ENCODE data around the gene WDR81.
"Not testable (repeated sequence)": the region's sequence is repeated elsewhere in the genome, so short reads cannot be mapped to it uniquely, and the experiment has no call there.

The WDR81 gene

DNA sequence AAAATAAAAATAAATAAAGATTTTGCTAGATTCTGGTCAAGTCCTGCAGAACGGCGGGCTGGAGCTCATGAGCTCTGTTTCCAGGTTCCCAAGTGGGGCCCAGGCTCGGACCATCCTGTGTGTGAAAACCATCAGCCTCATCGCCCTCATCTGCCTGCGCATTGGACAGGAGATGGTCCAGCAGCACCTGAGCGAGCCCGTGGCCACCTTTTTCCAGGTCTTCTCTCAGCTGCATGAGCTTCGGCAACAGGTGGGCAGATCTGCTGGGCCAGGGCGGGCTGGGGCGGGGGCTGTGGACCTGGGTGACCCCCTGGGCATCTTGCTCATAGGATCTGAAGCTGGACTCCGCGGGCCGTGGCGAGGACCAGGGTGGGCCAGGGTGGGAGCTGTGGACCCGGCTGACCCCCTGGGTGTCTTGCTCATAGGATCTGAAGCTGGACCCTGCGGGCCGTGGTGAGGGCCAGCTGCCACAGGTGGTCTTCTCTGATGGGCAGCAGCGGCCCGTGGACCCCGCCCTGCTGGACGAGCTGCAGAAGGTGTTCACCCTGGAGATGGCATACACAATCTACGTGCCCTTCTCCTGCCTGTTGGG is 7.8 kb downstream of the WDR81 start:
- DNase-seq, result no peak

GRCh38 chr17:1732833-1733321 is 8.4 kb downstream of the WDR81 start:
- DNase-seq, result no peak

DNA sequence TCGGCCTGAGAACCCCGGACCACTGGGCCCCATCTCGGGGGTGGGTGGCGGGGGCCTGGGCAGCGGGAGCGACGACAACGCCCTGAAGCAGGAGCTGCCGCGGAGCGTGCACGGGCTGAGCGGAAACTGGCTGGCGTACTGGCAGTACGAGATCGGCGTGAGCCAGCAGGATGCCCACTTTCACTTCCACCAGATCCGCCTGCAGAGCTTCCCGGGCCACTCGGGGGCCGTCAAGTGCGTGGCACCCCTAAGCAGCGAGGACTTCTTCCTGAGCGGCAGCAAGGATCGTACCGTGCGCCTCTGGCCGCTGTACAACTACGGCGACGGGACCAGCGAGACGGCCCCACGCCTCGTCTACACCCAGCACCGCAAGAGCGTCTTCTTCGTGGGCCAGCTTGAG is 9.3 kb downstream of the WDR81 start:
- no peak for DNase-seq

DNA sequence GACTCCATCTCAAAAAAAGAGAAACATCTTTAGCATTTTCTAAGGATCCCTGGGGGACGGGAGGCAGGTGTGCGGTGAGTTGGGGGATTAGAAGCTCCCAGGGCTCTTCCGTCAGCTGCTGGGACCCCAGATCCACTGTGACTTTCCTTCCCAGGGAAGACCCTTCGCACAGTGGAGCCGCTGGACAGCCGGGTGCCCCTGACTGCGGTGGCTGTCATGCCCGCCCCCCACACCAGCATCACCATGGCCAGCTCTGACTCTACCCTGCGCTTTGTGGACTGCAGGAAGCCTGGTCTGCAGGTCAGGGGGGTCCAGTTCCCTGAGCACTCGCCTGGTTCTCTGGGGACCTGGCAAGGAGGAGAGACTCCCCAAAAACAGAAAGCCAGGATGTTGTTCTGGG is 10.9 kb downstream of the WDR81 start:
- no peak for DNase-seq

DNA sequence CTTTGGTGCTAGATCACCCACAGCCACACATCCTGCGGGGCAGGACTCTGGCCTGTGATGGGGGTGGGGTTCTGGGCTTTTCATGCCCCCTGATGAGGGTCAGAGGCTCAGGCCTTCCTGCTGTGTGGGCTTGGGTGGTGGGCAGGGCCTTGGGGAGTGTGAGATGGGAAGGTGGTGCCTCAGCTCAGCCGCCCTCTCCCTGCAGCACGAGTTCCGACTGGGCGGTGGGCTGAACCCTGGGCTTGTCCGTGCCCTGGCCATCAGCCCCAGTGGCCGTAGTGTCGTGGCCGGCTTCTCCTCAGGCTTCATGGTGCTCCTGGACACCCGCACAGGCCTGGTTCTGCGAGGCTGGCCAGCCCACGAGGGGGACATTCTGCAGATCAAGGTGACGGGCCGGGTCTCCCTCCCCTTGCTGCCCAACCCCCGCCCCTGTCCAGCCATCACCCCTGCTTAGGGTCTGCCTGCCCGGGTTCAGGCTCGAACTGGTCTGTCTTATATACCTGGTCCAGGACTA is 11.4 kb downstream of the WDR81 start:
- no peak for DNase-seq

- DNase-seq, result no peak
Observed at GRCh38 chr17:1736348-1737281, 12.1 kb downstream of the WDR81 start.

DNA sequence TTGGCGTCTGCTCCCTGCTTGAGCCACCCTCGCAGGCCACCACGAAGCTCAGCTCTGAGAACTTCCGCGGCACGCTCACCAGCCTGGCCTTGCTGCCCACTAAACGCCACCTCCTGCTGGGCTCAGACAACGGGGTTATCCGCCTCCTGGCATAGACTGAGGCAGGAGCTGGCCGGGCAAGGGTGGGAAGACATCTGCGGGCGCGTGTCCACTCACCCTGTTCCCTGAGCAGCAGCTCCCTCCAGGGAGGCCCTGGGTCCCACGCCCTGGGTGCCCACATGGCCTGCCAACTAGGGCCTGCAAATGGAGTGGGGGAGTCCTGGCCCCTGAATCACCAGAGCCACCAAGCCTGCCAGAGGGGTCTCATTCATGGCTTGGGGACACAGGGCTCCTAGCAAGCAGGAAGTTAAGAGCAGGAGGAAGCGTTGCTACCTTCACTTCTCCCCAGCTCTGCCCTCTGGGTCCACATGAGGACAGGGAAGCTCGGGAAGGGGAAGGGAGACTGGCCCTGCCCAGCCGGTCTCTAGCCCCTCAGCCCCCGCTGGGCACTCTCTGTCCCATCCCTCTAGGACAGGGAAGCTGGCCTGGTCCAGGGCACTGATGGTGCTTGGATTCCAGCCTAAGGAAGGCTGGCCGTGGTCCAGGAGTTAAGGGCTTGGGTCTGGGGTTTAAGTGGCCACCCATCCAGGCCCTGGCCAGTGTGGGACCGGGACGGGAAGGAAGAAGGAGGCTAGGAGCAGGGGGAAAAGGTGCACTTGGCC is 13.2 kb downstream of the WDR81 start:
- DNase-seq, result no peak

DNA sequence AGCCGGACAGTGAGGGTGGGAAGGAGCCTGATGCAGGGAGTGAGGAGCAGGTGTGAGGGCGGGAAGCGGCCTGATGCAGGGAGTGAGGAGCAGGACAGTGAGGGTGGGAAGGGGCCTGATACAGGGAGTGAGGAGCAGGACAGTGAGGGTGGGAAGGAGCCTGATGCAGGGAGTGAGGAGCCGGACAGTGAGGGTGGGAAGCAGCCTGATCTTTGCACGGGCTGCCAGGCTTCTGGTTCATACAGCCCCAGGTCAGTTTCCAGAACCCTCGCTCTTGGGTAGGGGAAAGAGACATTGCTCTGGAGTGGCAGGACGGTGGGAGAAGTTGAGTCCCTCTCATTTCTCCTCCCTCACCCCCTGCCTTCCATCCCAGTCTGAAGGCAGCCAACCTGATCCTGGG is 17.4 kb downstream of the WDR81 start:
- DNase-seq, result not testable (repeated sequence)

- no peak for DNase-seq
Observed at GRCh38 chr17:1742371-1743087, 18.0 kb downstream of the WDR81 start, which contains the start of gene SERPINF2. TSS of gene SERPINF2 (plus strand) at chr17:1742871. CDS start at chr17:1744996, 2,125 bp downstream.

DNA sequence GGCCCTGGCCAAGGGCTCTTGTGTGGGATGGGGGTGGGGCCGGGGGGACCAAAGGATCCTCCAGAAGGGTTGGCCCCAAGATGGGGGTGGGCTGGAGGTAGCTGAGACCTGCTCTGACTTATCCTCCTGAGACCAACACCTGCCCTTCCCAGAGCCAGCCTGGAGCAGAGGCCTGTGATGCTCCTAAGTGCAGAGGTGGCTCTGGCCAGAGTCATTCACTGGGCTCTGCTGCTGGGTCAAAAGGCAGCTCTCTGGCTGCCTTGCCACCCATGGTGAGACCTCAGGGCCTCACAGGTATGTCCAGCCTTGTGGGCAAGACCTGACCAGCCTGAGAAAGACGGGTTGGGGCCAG is 18.6 kb downstream of the WDR81 start:
- DNase-seq, result no peak

- DNase-seq, result no peak
Observed at GRCh38 chr17:1744551-1745512, 20.3 kb downstream of the WDR81 start.

GRCh38 chr17:1745513-1746020 is 21.1 kb downstream of the WDR81 start:
- DNase-seq, result no peak

DNA sequence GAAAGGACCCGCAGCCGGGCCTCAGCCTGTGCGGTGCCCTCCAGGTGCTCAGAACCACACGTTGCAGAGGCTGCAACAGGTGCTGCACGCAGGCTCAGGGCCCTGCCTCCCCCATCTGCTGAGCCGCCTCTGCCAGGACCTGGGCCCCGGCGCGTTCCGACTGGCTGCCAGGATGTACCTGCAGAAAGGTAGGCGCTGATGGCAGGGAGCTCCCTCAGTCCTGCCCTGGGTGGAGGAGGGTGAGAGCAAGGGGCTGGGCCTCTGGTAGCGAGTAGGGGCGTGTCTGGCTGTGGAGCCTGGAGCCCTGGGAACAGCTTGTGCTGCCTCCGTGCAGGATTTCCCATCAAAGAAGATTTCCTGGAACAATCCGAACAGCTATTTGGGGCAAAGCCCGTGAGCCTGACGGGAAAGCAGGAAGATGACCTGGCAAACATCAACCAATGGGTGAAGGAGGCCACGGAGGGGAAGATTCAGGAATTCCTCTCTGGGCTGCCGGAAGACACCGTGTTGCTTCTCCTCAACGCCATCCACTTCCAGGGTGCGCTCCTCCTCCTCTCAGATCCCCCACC is 22.6 kb downstream of the WDR81 start:
- DNase-seq, result no peak

GRCh38 chr17:1750628-1751027 is 26.1 kb downstream of the WDR81 start:
- DNase-seq, result no peak

- DNase-seq, result no peak
Observed at GRCh38 chr17:1752425-1753262, 28.1 kb downstream of the WDR81 start.

DNA sequence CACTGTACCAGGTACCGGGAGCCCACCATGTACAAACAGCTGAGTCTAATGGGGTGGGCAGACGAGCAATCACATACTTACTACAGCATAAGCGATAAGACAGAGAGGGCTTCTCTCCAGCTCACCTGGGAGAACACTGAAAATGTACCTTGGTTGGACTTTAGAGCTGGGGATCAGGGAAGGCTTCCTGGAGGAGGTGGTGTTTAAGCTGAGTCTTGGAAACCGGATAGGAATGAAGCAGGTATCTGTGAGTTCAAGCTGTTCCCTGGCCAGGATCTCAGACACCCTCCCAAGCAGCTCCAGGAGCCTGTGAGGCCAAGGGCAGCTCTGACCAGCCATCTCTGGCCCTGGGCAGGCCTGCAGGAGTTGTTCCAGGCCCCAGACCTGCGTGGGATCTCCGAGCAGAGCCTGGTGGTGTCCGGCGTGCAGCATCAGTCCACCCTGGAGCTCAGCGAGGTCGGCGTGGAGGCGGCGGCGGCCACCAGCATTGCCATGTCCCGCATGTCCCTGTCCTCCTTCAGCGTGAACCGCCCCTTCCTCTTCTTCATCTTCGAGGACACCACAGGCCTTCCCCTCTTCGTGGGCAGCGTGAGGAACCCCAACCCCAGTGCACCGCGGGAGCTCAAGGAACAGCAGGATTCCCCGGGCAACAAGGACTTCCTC is 29.4 kb downstream of the WDR81 start:
- DNase-seq, result no peak

DNA sequence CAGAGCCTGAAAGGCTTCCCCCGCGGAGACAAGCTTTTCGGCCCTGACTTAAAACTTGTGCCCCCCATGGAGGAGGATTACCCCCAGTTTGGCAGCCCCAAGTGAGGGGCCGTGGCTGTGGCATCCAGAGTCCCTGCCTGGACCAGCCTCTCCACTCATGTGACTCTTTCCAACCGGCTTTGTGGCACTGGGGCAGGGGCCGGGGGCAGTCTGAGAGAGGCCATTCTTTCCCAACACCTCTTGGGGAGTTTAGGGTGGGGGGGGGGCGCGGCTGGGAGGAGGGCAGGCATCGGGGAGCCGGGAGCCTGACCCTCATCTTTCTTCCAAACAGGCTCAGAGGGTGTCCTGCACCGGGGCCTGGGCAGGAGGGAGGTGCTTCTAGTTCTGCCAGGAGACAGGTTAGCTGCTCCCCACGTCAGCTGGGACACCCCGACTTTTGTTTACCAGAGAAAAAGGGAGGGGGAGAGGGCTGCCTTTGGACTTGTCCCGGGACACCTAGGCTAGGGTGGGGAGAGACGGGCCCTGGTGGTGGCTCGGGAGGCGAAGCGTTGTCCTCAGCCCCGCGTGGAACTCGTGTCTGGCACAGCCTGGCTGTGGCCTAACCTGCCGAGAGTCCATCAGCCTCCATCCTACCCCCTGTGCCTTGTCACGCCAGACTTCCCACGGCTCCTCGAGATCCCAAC is 30.1 kb downstream of the WDR81 start:
- no peak for DNase-seq

DNA sequence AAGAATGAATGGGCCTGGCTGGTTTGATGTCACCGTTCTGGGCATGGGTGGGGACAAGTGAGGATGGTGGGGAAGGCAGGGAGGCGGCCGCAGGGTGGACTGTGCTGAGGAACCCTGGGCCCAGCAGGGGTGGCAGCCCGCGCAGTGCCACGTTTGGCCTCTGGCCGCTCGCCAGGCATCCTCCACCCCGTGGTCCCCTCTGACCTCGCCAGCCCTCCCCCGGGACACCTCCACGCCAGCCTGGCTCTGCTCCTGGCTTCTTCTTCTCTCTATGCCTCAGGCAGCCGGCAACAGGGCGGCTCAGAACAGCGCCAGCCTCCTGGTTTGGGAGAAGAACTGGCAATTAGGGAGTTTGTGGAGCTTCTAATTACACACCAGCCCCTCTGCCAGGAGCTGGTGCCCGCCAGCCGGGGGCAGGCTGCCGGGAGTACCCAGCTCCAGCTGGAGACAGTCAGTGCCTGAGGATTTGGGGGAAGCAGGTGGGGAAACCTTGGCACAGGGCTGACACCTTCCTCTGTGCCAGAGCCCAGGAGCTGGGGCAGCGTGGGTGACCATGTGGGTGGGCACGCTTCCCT is 30.8 kb downstream of the WDR81 start:
- no peak for DNase-seq
